Measurements from ENCODE around the gene MICAL2. TPM values are rescaled to one million over a fixed set of nuclear protein-coding genes. Genes with fewer than 3 reads are reported as not detected.
A peak's percentile ranks its signal among the peaks of the same experiment; 100 is the strongest.

MICAL2 gene
- total and polyA plus RNA-seq, 2 of the 8 experiments (the other 6 are each of a cell fraction or from before 2014, with no cell fraction given), result 1.3 to 4.1 TPM

- no peak for FAIRE-seq
- Histone ChIP-seq H3K36me3 (ENCODE audit: control insufficient read depth in 2 of 4, insufficient read depth in 4 of 4, low read length in 3 of 4) (no peaks in the 10 kb centered on the region), H2AFZ (ENCODE audit: low read length) (no peak overlapping the region), H2BK120ac (replicated peaks; ENCODE audit: low read depth, low read length) (no peak overlapping the region), H2AK5ac (ENCODE audit: low read depth, low read length) (no peak overlapping the region), H2BK5ac (ENCODE audit: low read depth, low read length) (no peak overlapping the region), H3K23ac (ENCODE audit: insufficient read length) (no peak overlapping the region), H3K4ac (replicated peaks; ENCODE audit: insufficient read length, low read depth, low read length) (no peak overlapping the region), H3K4me3 (ENCODE audit: extremely low read depth in 1 of 4, insufficient read depth in 2 of 4, low read depth in 3 of 4, low read length in 4 of 4) (no peak overlapping the region), H4K8ac (ENCODE audit: extremely low read depth, insufficient read depth, low read length) (no peak overlapping the region), H3K23me2 (ENCODE audit: low read depth, low read length) (no peaks in the 10 kb centered on the region), H3K14ac (ENCODE audit: insufficient read length) (no peak overlapping the region), H3K4me1 (replicated peaks in 1 of 4; ENCODE audit: control insufficient read depth in 3 of 4, insufficient read depth in 4 of 4, low read length in 3 of 4) (no peaks in the 10 kb centered on the region; a peak in 1 of 7 replicates), H3K27me3 (replicated peaks in 1 of 4; ENCODE audit: control insufficient read depth in 3 of 4, extremely low read depth in 1 of 4, insufficient read depth in 3 of 4, low read length in 3 of 4) (no peaks in the 10 kb centered on the region), H3K79me2 (ENCODE audit: control insufficient read depth in 1 of 2, insufficient read depth in 2 of 2, low read length in 2 of 2) (no peaks in the 10 kb centered on the region), H3K18ac (ENCODE audit: extremely low read depth, low read length) (no peak overlapping the region), H3K79me1 (ENCODE audit: low read depth, low read length) (no peaks in the 10 kb centered on the region), H3K27ac (ENCODE audit: low read depth, low read length) (no peak overlapping the region), H2BK12ac (ENCODE audit: low read depth, low read length) (0 out of 2 replicates have a peak overlapping the region, but pooled peaks have one; percentile 28), H4K20me1 (replicated peaks in 1 of 2; ENCODE audit: control insufficient read depth in 1 of 2, insufficient read depth in 2 of 2, low read length in 2 of 2) (no peaks in the 10 kb centered on the region), H4K5ac (ENCODE audit: insufficient read length, low read depth, low read length) (no peak overlapping the region), H3K9me3 (ENCODE audit: insufficient read depth in 2 of 2, low read depth in 1 of 2, low read length in 1 of 2) (no peaks in the 10 kb centered on the region), H2BK15ac (ENCODE audit: low read length) (no peak overlapping the region), H3K9ac (replicated peaks in 1 of 4; ENCODE audit: extremely low read depth in 1 of 4, low read depth in 3 of 4, low read length in 3 of 4) (no peak overlapping the region), H4K91ac (replicated peaks; ENCODE audit: insufficient read length, low read length) (no peak overlapping the region), H3K56ac (replicated peaks; ENCODE audit: insufficient read length, low read depth, low read length) (no peak overlapping the region), H2BK20ac (ENCODE audit: low read length) (no peak overlapping the region), H3K4me2 (ENCODE audit: insufficient read depth in 1 of 2, low read depth in 2 of 2, low read length in 2 of 2) (no peak overlapping the region)
- DNase-seq (ENCODE audit: low read depth in 1 of 2, low spot score in 2 of 2), result no peak
- ChIA-PET CTCF (ENCODE audit: partially characterized antibody) (interaction anchor here (0.8 to 3.1 kb wide), 7 partner anchors 10 to 129 kb away, joined by 3 to 12 read pairs (median 3); no protein-coding TSS in a partner anchor), POLR2A (ENCODE audit: partially characterized antibody) (no interaction called here)
- WGBS, 2 experiments (ENCODE audit: extremely low coverage in 1 of 2, insufficient coverage in 1 of 2, insufficient read length in 1 of 2, insufficient replicate concordance in 2 of 2, low coverage in 1 of 2, low lambda C conversion rate in 2 of 2, missing lambda C conversion rate in 1 of 2), result 94% methylated on average over 9 of the region's 12 CpGs; no CpG with 5 or more reads in 1 of the 2 experiments
- TF ChIP-seq YY1 (IDR thresholded peaks at IDR 0.05; ENCODE audit: low read depth, low read length), result no peak
- TF ChIP-seq SIX5 (IDR thresholded peaks at IDR 0.05; ENCODE audit: low read depth, low read length), result no peak
- TF ChIP-seq NANOG (IDR thresholded peaks at IDR 0.05; ENCODE audit: insufficient read depth, low read depth, low read length, poor library complexity, severe bottlenecking), result no peak
- TF ChIP-seq KDM5A (IDR thresholded peaks at IDR 0.05; ENCODE audit: low read length), result no peak
- no peak for TF ChIP-seq GABPA (IDR thresholded peaks at IDR 0.05; ENCODE audit: borderline replicate concordance, insufficient read depth, low read length)
- no peak for TF ChIP-seq EZH2 (IDR thresholded peaks at IDR 0.05; ENCODE audit: low read depth, low read length, severe bottlenecking)
- no peak for TF ChIP-seq RXRA (IDR thresholded peaks at IDR 0.05; ENCODE audit: insufficient read depth, low read depth, low read length)
- no peak for TF ChIP-seq CBX8 (IDR thresholded peaks at IDR 0.05; ENCODE audit: borderline replicate concordance, low read depth, low read length)
- TF ChIP-seq SP1 (IDR thresholded peaks at IDR 0.05; ENCODE audit: low read depth, low read length), result no peak
- TF ChIP-seq MAFK (IDR thresholded peaks at IDR 0.05; ENCODE audit: low read depth, low read length), result no peak
- no peak for TF ChIP-seq ASH2L (IDR thresholded peaks at IDR 0.05; ENCODE audit: low read length)
- no peak for TF ChIP-seq CEBPB (IDR thresholded peaks at IDR 0.05; ENCODE audit: low read depth, low read length)
- no peak for TF ChIP-seq KDM1A (IDR thresholded peaks at IDR 0.05; ENCODE audit: borderline replicate concordance, low read length)
- TF ChIP-seq TCF12 (IDR thresholded peaks at IDR 0.05; ENCODE audit: low read depth, low read length), result no peak
These were observed 51.4 kb downstream of the MICAL2 start for GRCh38 chr11:12161603-12162350.

All from H1 (cell line).